CD4-positive, alpha-beta T cell (primary cell): ENCODE results near the gene FCGR1A. TPM values are rescaled to one million over a fixed set of nuclear protein-coding genes. Genes with fewer than 3 reads are reported as not detected.
"Not testable (repeated sequence)": the region's sequence is repeated elsewhere in the genome, so short reads cannot be mapped to it uniquely, and the experiment has no call there.

ENCODE experiments used
- ATAC-seq: fragments of 200-7000 bp; cut with Tn5 transposase; one replicate; pipeline ENCODE4 v1.10.0; 2022; ENCODE audit warnings: mild to moderate bottlenecking; ENCODE audit not compliant: poor library complexity
- CTCF ChIA-PET: fragments of 350-600 bp; sonication (Branson Sonifier 250); formaldehyde crosslinking; loops from one replicate; lab custom pipeline; 2021; ENCODE audit warnings: antibody characterized with exemption, inconsistent platforms; lab: Charles Lee
- POLR2A ChIA-PET: fragments of 350-600 bp; sonication (Branson Sonifier 250); formaldehyde crosslinking; loops from one replicate; lab custom pipeline; 2021; ENCODE audit warnings: antibody characterized with exemption, inconsistent platforms; lab: Charles Lee
- DNase-seq, 14 experiments: peaks; one replicate each; pipeline ENCODE4 v3.0.0-alpha.2; 2013 to 2020; ENCODE audit warnings: mixed read lengths in 2 of 14
- H3K27ac ChIP-seq, 2 donors: one replicate each; pipeline versions ENCODE4 v1.5.1 to v1.7.0; 2013; ENCODE audit warnings: low read length in 2 of 2, low read depth in 1 of 2, mild to moderate bottlenecking in 1 of 2
- H3K27me3 ChIP-seq, 2 experiments: 1 replicate in 1 of 2; 2 replicates in 1 of 2; pipeline versions ENCODE4 v1.6.1 to v1.7.0; 2013; ENCODE audit warnings: low read length in 2 of 2, control low read depth in 1 of 2, mild to moderate bottlenecking in 1 of 2, moderate library complexity in 1 of 2; ENCODE audit not compliant: insufficient read depth in 2 of 2, control insufficient read depth in 1 of 2
- H3K36me3 ChIP-seq: one replicate; pipeline ENCODE4 v1.6.1; 2013; ENCODE audit warnings: low read length, control low read depth; ENCODE audit not compliant: insufficient read depth
- H3K4me1 ChIP-seq: one replicate; pipeline ENCODE4 v1.6.1; 2013; ENCODE audit warnings: low read length, control low read depth; ENCODE audit not compliant: insufficient read depth
- H3K4me3 ChIP-seq: one replicate; pipeline ENCODE4 v1.5.1; 2013; ENCODE audit warnings: mild to moderate bottlenecking, low read length, moderate library complexity
- H3K9me3 ChIP-seq, 2 experiments: 1 replicate in 1 of 2; 2 replicates in 1 of 2; pipeline versions ENCODE4 v1.6.1 to v1.7.0; 2013; ENCODE audit warnings: low read length in 2 of 2, mild to moderate bottlenecking in 2 of 2, control low read depth in 1 of 2, moderate library complexity in 1 of 2; ENCODE audit not compliant: control insufficient read depth in 1 of 2, insufficient read depth in 1 of 2
- H3K27ac Mint-ChIP-seq: one replicate; pipeline ENCODE4 v1.8.0; 2020; ENCODE audit warnings: mixed read lengths
- H3K27me3 Mint-ChIP-seq: one replicate; pipeline ENCODE4 v1.8.0; 2021; ENCODE audit warnings: mixed read lengths
- H3K36me3 Mint-ChIP-seq: one replicate; pipeline ENCODE4 v1.8.0; 2021; ENCODE audit warnings: low read depth, mixed read lengths
- H3K4me1 Mint-ChIP-seq: one replicate; pipeline ENCODE4 v1.8.0; 2021; ENCODE audit warnings: low read depth, mixed read lengths
- H3K4me3 Mint-ChIP-seq: one replicate; pipeline ENCODE4 v1.8.0; 2020; ENCODE audit warnings: mild to moderate bottlenecking, mixed read lengths
- H3K9me3 Mint-ChIP-seq: one replicate; pipeline ENCODE4 v1.8.0; 2020; ENCODE audit warnings: mixed read lengths
- CTCF ChIP-seq: fragments of 200-600 bp; IDR thresholded peaks from one replicate; pipeline ENCODE4 v1.8.0; 2022; ENCODE audit warnings: antibody characterized with exemption, mild to moderate bottlenecking
- intact Hi-C, 2 experiments: fragments of 100-400 bp; cut with DNase I in 1 of 2; cut with micrococcal nuclease in 1 of 2; formaldehyde crosslinking; loops; one replicate each; pipeline versions ENCODE4 v1.15.1 to v1.9.0; 2023 to 2025; cut with DNase I, micrococcal nuclease
- total RNA-seq, 174 experiments: library from RNA in 2 of 174; stranded (reverse) in 2 of 174; gene quantifications; one replicate each; pipeline ENCODE4 v1.2.3 and lab custom pipeline; 2021 to 2026

Gene FCGR1A
- total RNA-seq, 2 experiments from 2014 or later = 0.17 TPM; not detected in 1

GRCh38 chr1:149792502-149792901 lies 10.0 kb downstream of the FCGR1A start:
- peak overlapping the region; percentile 94 for H3K27ac Mint-ChIP-seq
- POLR2A ChIA-PET = interaction anchor here (0.7 kb wide), 1 partner anchor 96 kb away, joined by 3 read pairs; a partner anchor contains a TSS
- peak overlapping the region; percentile 48 for H3K4me3 ChIP-seq
- H3K27ac ChIP-seq, H3K9me3 Mint-ChIP-seq, H3K9me3 ChIP-seq, intact Hi-C loops, H3K27me3 Mint-ChIP-seq, CTCF ChIA-PET, H3K4me1 ChIP-seq, H3K4me1 Mint-ChIP-seq, H3K27me3 ChIP-seq, H3K36me3 ChIP-seq, H3K36me3 Mint-ChIP-seq: not testable (repeated sequence)
- H3K4me3 Mint-ChIP-seq = peak overlapping the region; percentile 100
- ATAC-seq (peak; percentile 87), DNase-seq (peak; percentile 31 to 76 (median 55))
- peak; percentile 73 for TF ChIP-seq CTCF

GRCh38 chr1:149792912-149793515 lies 10.5 kb downstream of the FCGR1A start:
- H3K4me3 Mint-ChIP-seq, H3K36me3 Mint-ChIP-seq, H3K27me3 Mint-ChIP-seq, H3K9me3 ChIP-seq, H3K27ac ChIP-seq, H3K27me3 ChIP-seq, CTCF ChIA-PET, H3K4me1 Mint-ChIP-seq, H3K9me3 Mint-ChIP-seq, H3K4me1 ChIP-seq, H3K36me3 ChIP-seq, intact Hi-C loops: not testable (repeated sequence)
- peak; percentile 23 for TF ChIP-seq CTCF
- ATAC-seq (peak; percentile 91), DNase-seq (peak; percentile 52 to 91 (median 76))
- POLR2A ChIA-PET = interaction anchor here (0.7 kb wide), 1 partner anchor 95 kb away, joined by 3 read pairs; a partner anchor contains a TSS
- peak overlapping the region; percentile 48 for H3K4me3 ChIP-seq
- H3K27ac Mint-ChIP-seq = peak overlapping the region; percentile 94

- H3K9me3 Mint-ChIP-seq, ATAC-seq, H3K36me3 Mint-ChIP-seq, H3K27me3 ChIP-seq, POLR2A ChIA-PET, H3K4me3 ChIP-seq, H3K4me1 Mint-ChIP-seq, intact Hi-C loops, H3K4me1 ChIP-seq, DNase-seq, CTCF ChIA-PET, H3K9me3 ChIP-seq, H3K27me3 Mint-ChIP-seq, H3K27ac ChIP-seq, H3K36me3 ChIP-seq, H3K27ac Mint-ChIP-seq, H3K4me3 Mint-ChIP-seq: not testable (repeated sequence)
Measured at GRCh38 chr1:149793885-149794284, 11.4 kb downstream of the FCGR1A start.

- H3K27ac ChIP-seq, H3K4me3 Mint-ChIP-seq, ATAC-seq, H3K27me3 Mint-ChIP-seq, H3K4me1 Mint-ChIP-seq, CTCF ChIA-PET, DNase-seq, H3K9me3 ChIP-seq, H3K36me3 ChIP-seq, H3K36me3 Mint-ChIP-seq, H3K27ac Mint-ChIP-seq, POLR2A ChIA-PET, H3K4me3 ChIP-seq, intact Hi-C loops, H3K27me3 ChIP-seq, H3K4me1 ChIP-seq, H3K9me3 Mint-ChIP-seq: not testable (repeated sequence)
Measured at GRCh38 chr1:149801628-149802027, 19.1 kb downstream of the FCGR1A start.

GRCh38 chr1:149804417-149805080 lies 22.1 kb downstream of the FCGR1A start:
- H3K9me3 Mint-ChIP-seq, H3K4me1 Mint-ChIP-seq, H3K9me3 ChIP-seq, H3K27ac Mint-ChIP-seq, H3K36me3 Mint-ChIP-seq, H3K36me3 ChIP-seq, ATAC-seq, CTCF ChIA-PET, DNase-seq, H3K27ac ChIP-seq, H3K4me3 ChIP-seq, H3K27me3 ChIP-seq, H3K27me3 Mint-ChIP-seq, H3K4me3 Mint-ChIP-seq, H3K4me1 ChIP-seq, intact Hi-C loops, POLR2A ChIA-PET: not testable (repeated sequence)
